HepG2 (cell line): ENCODE data around the gene DSCAML1. TPM values are rescaled to one million over a fixed set of nuclear protein-coding genes. Genes with fewer than 3 reads are reported as not detected.

Source experiments
- ATAC-seq: fragments of 200-7000 bp; cut with Tn5 transposase; 3 replicates; pipeline ENCODE4 v1.9.1; 2020; ENCODE audit warnings: mild to moderate bottlenecking, moderate library complexity
- BruUV-seq: library from RNA; stranded (reverse); fragments of 400-500 nt; replicated peaks from 2 replicates; lab custom pipeline; 2021; lab: Mats Ljungman, UMichigan
- CTCF ChIA-PET: fragments of 300-600 bp; formaldehyde crosslinking; extraction: SDS; loops from one replicate; lab custom pipeline; 2021; ENCODE audit warnings: low total read pairs, inconsistent platforms, low intra/inter-chr PET ratio; lab: Yijun Ruan, JAX
- POLR2A ChIA-PET: fragments of 350-600 bp; sonication (Branson Sonifier 250); formaldehyde crosslinking; loops from one replicate; lab custom pipeline; 2020; ENCODE audit warnings: antibody characterized with exemption, inconsistent platforms; lab: Yijun Ruan, JAX
- DNase-seq: peaks from one replicate; pipeline ENCODE4 v3.0.0-alpha.2; 2015; ENCODE audit warnings: low spot score
- FAIRE-seq: peaks from 3 replicates; lab custom pipeline; 2011; peaks lifted over from hg19 to GRCh38; lab: Jason Lieb, UNC
- H2AFZ ChIP-seq: one replicate; pipeline ENCODE4 v1.6.1; 2011; ENCODE audit warnings: low read length, inconsistent platforms
- H3K27ac ChIP-seq: fragments of 300-600 bp; 3 replicates; pipeline ENCODE4 v1.8.0; 2011; ENCODE audit warnings: mixed run types, mild to moderate bottlenecking, mixed read lengths, low read length, inconsistent platforms; ENCODE audit not compliant: insufficient read depth; ENCODE audit errors: extremely low read length
- H3K27me3 ChIP-seq, 2 experiments: fragments of 200-600 bp in 1 of 2; 2 replicates in 1 of 2; 3 replicates in 1 of 2; pipeline versions ENCODE4 v1.6.0 to v1.8.0; 2011; ENCODE audit warnings: low read length in 2 of 2, mild to moderate bottlenecking in 2 of 2, moderate library complexity in 2 of 2, inconsistent platforms in 1 of 2; ENCODE audit not compliant: insufficient read depth in 2 of 2, control insufficient read depth in 1 of 2
- H3K36me3 ChIP-seq, 2 experiments: fragments of 200-600 bp in 1 of 2; replicated peaks in 1 of 2; 2 replicates in 1 of 2; 3 replicates in 1 of 2; pipeline versions ENCODE4 v1.5.1 to v1.8.0; 2011; ENCODE audit warnings: low read length in 2 of 2, inconsistent platforms in 1 of 2; ENCODE audit not compliant: insufficient read depth in 2 of 2, control insufficient read depth in 1 of 2
- H3K4me1 ChIP-seq: 2 replicates; pipeline ENCODE4 v1.5.1; 2012; ENCODE audit warnings: low read length, inconsistent platforms; ENCODE audit not compliant: insufficient read depth
- H3K4me2 ChIP-seq: 2 replicates; pipeline ENCODE4 v1.6.0; 2011; ENCODE audit warnings: low read depth, low read length, inconsistent platforms
- H3K4me3 ChIP-seq, 3 experiments: fragments of 200-600 bp in 1 of 3; sonication (generic), shearing (Covaris generic) in 1 of 3; replicated peaks in 1 of 3; 2 replicates each; pipeline ENCODE4 v1.5.1; 2011 to 2016; ENCODE audit warnings: low read length in 3 of 3, inconsistent platforms in 2 of 3, low read depth in 2 of 3, mild to moderate bottlenecking in 2 of 3, control low read depth in 1 of 3, mixed read lengths in 1 of 3; ENCODE audit not compliant: insufficient read depth in 1 of 3
- H3K79me2 ChIP-seq: one replicate; pipeline ENCODE4 v1.6.1; 2011; ENCODE audit warnings: low read length, inconsistent platforms; ENCODE audit not compliant: insufficient read depth
- H3K9ac ChIP-seq: 2 replicates; pipeline ENCODE4 v1.6.0; 2011; ENCODE audit warnings: mild to moderate bottlenecking, low read depth, low read length, inconsistent platforms; ENCODE audit not compliant: insufficient read depth
- H3K9me3 ChIP-seq: 2 replicates; pipeline ENCODE4 v1.5.1; 2012; ENCODE audit warnings: mild to moderate bottlenecking, low read length
- H4K20me1 ChIP-seq: 2 replicates; pipeline ENCODE4 v1.6.0; 2011; ENCODE audit warnings: inconsistent platforms, mild to moderate bottlenecking, low read length, moderate library complexity; ENCODE audit not compliant: insufficient read depth
- GRHL1 ChIP-seq: sonication (generic); formaldehyde crosslinking; conservative IDR thresholded peaks from 2 replicates; pipeline ENCODE4 v1.8.0; 2022; ENCODE audit warnings: missing genetic modification reagents
- HOXA5 ChIP-seq: sonication (generic); formaldehyde crosslinking; IDR thresholded peaks from 2 replicates; pipeline ENCODE4 v1.4.0; 2020; ENCODE audit warnings: missing genetic modification reagents
- HOXA9 ChIP-seq: sonication (generic); formaldehyde crosslinking; IDR thresholded peaks from 2 replicates; pipeline ENCODE4 v1.8.1; 2022; ENCODE audit warnings: missing genetic modification reagents, mild to moderate bottlenecking, moderate library complexity, borderline replicate concordance
- JUN ChIP-seq: sonication (generic); formaldehyde crosslinking; IDR thresholded peaks from 2 replicates; pipeline ENCODE4 v1.4.0; 2020; ENCODE audit warnings: mild to moderate bottlenecking, missing genetic modification reagents
- RFXANK ChIP-seq: IDR thresholded peaks from 2 replicates; pipeline ENCODE4 v1.6.1; 2016
- RNF2 ChIP-seq: fragments of 450-650 bp; conservative IDR thresholded peaks from 2 replicates; pipeline ENCODE4 v1.6.1; 2016; ENCODE audit warnings: low read depth
- ZNF256 ChIP-seq: sonication (generic); formaldehyde crosslinking; conservative IDR thresholded peaks from 2 replicates; pipeline ENCODE4 v1.4.0; 2020; ENCODE audit warnings: missing genetic modification reagents
- ZNF281 ChIP-seq: sonication (generic); formaldehyde crosslinking; IDR thresholded peaks from 2 replicates; pipeline ENCODE4 v1.4.0; 2020; ENCODE audit warnings: missing genetic modification reagents, borderline replicate concordance
- ZNF430 ChIP-seq: sonication (generic); formaldehyde crosslinking; IDR thresholded peaks from 2 replicates; pipeline ENCODE4 v1.9.0; 2021; ENCODE audit warnings: mild to moderate bottlenecking, missing genetic modification reagents
- ZNF678 ChIP-seq: sonication (generic); formaldehyde crosslinking; IDR thresholded peaks from 2 replicates; pipeline ENCODE4 v1.4.0; 2020; ENCODE audit warnings: mild to moderate bottlenecking, missing genetic modification reagents
- ZNF703 ChIP-seq: sonication (generic); formaldehyde crosslinking; IDR thresholded peaks from 2 replicates; pipeline ENCODE4 v1.5.1; 2020; ENCODE audit warnings: missing genetic modification reagents, mild to moderate bottlenecking, moderate library complexity, borderline replicate concordance
- WGBS: methylation state at CpG from one replicate; pipeline ENCODE4 v1.1.6; 2017; ENCODE audit warnings: low lambda C conversion rate; 5-methylcytosine and 5-hydroxymethylcytosine counted together
- in situ Hi-C: cut with HindIII; loops from 2 replicates; pipeline ENCODE4 v1.10.0; 2017; ENCODE audit warnings: low pct_unique_long_range_greater_than_20kb; ENCODE audit not compliant: extremely low pct_ligation_motif_present
- intact Hi-C: fragments of 100-400 bp; cut with micrococcal nuclease; formaldehyde crosslinking; loops from one replicate; pipeline ENCODE4 v1.10.0; 2022; ENCODE audit not compliant: unreplicated experiment
- polyA plus RNA-seq, 8 experiments: library from polyadenylated mRNA; depleted of rRNA in 3 of 8; stranded (reverse) in 7 of 8; unstranded in 1 of 8; fragments of >200 nt; fragmentation: Illumina TruSeq in 4 of 8; extraction: Trizol in 4 of 8; gene quantifications; 2 replicates each; pipeline versions ENCODE4 v1.2.1 to v1.2.3, GENCODE V29; 2011 to 2016; ENCODE audit warnings: low read depth in 4 of 8, missing spikeins in 1 of 8, mixed read lengths in 1 of 8; ENCODE audit not compliant: insufficient read depth in 1 of 8
- total RNA-seq, 5 experiments: library from RNA; depleted of rRNA; stranded (reverse); fragments of >200 nt; fragmentation: Illumina TruSeq; extraction: Trizol; gene quantifications; 2 replicates each; pipeline ENCODE4 v1.2.3, GENCODE V29; 2016; ENCODE audit warnings: low read depth in 1 of 5
- TF ChIP-seq, protein P1 (sequence below): sonication (generic); formaldehyde crosslinking; IDR thresholded peaks from 2 replicates; pipeline ENCODE4 v1.4.0; 2020; ENCODE audit warnings: low read depth, mild to moderate bottlenecking, missing genetic modification reagents
- TF ChIP-seq, protein P2 (sequence below): sonication (generic); formaldehyde crosslinking; IDR thresholded peaks from 2 replicates; pipeline ENCODE4 v1.5.1; 2020; ENCODE audit warnings: missing genetic modification reagents, mild to moderate bottlenecking, borderline replicate concordance

DSCAML1 gene
- total and polyA plus RNA-seq, 2 of the 13 experiments (the other 11 are each of a cell fraction or from before 2014, with no cell fraction given): 0.29 to 0.40 TPM

DNA sequence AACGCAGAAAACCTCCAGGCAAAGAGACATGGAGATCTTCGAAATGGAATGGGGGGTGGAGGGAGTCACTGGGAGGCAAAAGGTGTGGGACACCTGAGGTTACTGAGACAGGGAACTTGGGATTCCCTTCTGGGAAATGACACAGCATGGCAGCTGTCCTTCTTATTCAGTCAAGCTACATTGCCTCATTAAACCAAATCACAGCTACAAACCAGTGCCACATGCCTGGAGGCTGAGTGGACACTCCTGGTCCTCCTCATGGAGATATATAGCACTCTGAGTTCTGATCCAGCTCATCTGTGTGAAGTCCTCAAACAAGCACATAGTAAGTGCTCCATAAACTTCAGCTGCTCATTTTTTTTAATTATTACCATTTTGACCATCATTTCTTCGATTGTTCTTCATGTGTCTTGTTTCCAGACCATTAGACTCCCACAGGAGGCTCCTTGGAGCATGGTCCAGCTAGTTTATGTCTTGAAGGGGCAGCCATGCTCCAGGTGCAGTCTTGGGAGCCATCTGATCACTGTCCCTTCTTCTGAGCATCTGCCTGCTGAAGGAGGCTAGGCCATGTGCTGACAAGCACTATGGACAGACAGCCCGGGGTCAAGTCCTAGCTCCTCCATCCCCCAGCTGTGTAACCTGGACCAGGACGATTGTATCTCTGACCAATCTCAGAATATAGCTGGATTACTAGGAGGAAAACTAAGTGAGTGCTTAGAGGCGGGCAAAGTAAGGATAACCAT lies 37.2 kb upstream of the DSCAML1 start (continued):
- no peak for TF ChIP-seq GRHL1 (CRISPR knock-in tag)
- TF ChIP-seq, all 625 proteins: peak for 0

GRCh38 chr11:117833401-117833891 lies 36.4 kb upstream of the DSCAML1 start:
- in situ Hi-C loops: loop anchor here (10.0 kb wide), 1 partner anchor 221 kb away; no protein-coding TSS in a partner anchor
- no peak overlapping the region for H3K4me2 ChIP-seq
- no peak overlapping the region for H3K9ac ChIP-seq
- H3K36me3 ChIP-seq: no peaks in the 10 kb centered on the region
- no TSS peak for BruUV-seq
- no peak for FAIRE-seq
- WGBS: 10% methylated on average over 4 of the region's 7 CpGs
- CTCF ChIA-PET: no interaction called here
- H3K27me3 ChIP-seq: peaks cover 10 to 49% of the 10 kb centered on the region in 2 experiments; a peak in 4 of 5 replicates
- no peaks in the 10 kb centered on the region for H3K9me3 ChIP-seq
- DNase-seq: no peak
- H3K4me3 ChIP-seq: no peak overlapping the region
- no peaks in the 10 kb centered on the region for H3K79me2 ChIP-seq
- no peak for ATAC-seq
- H3K4me1 ChIP-seq: peaks cover 57% of the 10 kb centered on the region
- POLR2A ChIA-PET: interaction anchor here (1.0 kb wide), 1 partner anchor 9 kb away, joined by 3 read pairs; the partner anchor contains the start of gene FXYD2
- intact Hi-C loops: no loop called here
- no peak overlapping the region for H3K27ac ChIP-seq
- H2AFZ ChIP-seq: no peak overlapping the region
- H4K20me1 ChIP-seq: no peaks in the 10 kb centered on the region
- TF ChIP-seq ZNF256 (no peak), ZNF703 (CRISPR knock-in tag) (no peak), ZNF281 (CRISPR knock-in tag) (no peak), HOXA9 (peak; percentile 31; the same call in 1 of the 2 replicates), ZNF430 (no peak), RFXANK (CRISPR knock-in tag) (no peak), ZNF678 (CRISPR knock-in tag) (no peak), HOXA5 (CRISPR knock-in tag) (0 out of 2 replicates have a peak, but pooled peaks have one; percentile 26), RNF2 (no peak), JUN (CRISPR knock-in tag) (no peak)
- TF ChIP-seq, protein P1, sequence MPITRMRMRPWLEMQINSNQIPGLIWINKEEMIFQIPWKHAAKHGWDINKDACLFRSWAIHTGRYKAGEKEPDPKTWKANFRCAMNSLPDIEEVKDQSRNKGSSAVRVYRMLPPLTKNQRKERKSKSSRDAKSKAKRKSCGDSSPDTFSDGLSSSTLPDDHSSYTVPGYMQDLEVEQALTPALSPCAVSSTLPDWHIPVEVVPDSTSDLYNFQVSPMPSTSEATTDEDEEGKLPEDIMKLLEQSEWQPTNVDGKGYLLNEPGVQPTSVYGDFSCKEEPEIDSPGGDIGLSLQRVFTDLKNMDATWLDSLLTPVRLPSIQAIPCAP (CRISPR knock-in tag): no peak
- TF ChIP-seq, protein P2, sequence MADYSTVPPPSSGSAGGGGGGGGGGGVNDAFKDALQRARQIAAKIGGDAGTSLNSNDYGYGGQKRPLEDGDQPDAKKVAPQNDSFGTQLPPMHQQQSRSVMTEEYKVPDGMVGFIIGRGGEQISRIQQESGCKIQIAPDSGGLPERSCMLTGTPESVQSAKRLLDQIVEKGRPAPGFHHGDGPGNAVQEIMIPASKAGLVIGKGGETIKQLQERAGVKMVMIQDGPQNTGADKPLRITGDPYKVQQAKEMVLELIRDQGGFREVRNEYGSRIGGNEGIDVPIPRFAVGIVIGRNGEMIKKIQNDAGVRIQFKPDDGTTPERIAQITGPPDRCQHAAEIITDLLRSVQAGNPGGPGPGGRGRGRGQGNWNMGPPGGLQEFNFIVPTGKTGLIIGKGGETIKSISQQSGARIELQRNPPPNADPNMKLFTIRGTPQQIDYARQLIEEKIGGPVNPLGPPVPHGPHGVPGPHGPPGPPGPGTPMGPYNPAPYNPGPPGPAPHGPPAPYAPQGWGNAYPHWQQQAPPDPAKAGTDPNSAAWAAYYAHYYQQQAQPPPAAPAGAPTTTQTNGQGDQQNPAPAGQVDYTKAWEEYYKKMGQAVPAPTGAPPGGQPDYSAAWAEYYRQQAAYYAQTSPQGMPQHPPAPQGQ: no peak
